ENCODE results near the gene FKBP1A.
"Not testable (repeated sequence)": the region's sequence is repeated elsewhere in the genome, so short reads cannot be mapped to it uniquely, and the experiment has no call there.

The FKBP1A gene

DNA sequence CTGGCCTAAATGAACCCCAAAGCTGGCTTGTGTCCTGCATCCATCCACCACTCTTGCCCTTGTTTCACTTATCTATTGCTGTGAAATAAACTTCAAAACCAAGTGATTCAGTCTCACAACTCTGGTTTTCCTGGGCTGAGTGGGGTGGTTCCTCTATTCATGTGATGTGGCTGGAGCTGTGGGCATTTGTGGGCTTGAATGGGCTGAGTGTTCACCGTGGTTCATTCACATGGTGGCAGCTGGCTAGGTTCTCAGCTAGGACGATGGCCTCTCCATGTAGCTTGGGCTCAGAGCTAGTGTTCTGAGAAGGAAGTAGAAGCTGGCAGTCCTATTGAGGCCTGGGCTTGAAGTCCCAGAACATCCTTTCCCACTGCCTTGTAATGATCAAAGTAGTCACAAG lies 30.4 kb downstream of the FKBP1A start:
- no peak for DNase-seq

DNA sequence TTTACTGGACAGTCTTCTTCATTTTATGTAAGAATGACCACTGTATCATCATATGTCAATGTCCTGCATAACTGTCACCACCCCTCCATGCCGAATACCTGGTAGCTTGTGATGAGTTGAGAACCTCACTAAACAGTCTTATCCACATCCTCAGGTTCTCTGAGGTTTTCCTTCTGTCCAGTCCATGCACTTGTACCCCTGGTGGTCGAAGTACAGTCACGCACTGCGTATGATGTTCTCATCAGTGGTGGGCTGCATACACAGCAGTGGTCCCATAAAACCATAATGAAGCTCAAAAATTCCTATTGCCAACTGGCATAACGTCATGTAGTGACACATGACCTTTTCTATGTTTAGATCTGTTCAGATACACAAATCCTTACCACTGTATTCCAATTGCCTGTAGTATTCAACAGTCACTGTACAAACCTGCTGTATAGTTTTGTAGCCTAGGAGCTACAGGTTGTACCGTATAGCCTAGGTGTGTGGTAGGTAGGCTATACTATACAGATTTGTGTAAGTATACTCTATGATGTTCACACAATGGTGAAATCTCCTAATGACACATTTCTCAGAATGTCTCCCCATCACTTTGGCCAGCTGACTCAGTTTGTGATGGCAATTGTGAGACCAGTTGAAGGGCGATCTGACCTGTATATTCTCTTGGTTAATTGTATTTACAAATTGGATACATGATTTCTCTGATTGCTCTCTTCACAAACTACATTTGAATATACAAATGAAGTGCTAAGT lies 32.6 kb downstream of the FKBP1A start:
- no peak for DNase-seq

DNA sequence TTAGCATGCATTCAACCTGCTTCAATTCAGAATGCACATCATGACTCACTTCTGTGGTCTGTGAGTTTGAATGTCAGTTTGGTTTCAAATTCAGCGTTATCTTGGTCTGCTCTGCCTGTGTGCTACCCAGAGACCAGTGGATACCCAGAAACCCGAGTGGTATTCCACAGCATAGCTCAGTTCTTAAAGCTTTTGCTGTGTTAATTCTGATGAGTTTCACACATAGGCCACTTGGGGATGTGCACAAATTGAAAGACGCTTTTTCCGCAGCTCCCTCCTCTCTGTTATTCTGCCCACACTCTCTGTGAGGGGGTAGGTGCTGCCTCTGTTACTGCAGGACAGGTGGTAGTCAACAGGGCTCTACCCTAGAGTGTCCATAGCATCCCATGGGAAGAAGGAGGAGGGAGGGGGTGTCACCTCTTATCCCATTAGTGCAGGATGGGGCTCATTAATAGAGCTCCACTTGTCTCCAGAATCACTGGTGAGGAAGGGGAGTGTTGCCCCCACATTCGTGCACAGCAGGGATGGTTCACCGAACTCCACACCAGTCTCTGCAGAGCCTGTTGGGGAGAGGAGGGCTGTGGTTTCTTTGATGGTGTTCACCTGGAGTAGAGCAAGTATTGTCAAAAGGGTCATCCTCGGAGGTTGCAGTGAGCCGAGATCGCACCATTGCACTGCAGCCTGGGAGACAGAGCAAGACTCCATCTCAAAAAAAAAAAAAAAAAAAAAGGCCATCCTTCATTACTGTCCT lies 34.8 kb downstream of the FKBP1A start:
- no peak for DNase-seq

DNA sequence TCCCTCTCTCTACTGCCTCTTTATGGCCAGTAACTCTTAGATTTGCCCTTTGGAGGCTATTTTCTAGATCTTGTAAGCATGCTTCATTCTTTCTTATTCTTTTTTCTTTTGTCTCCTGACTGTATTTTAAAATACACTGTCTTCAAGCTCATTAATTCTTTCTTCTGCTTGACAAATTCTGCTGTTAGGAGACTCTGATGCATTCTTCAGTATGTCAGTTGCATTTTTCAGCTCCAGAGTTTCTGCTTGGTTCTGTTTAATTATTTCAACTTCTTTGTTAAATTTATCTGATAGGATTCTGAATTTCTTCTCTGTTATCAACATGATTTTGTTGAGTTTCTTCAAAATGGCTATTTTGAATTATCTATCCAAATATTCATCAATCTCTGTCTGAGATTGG lies 38.9 kb downstream of the FKBP1A start:
- no peak for DNase-seq

DNA sequence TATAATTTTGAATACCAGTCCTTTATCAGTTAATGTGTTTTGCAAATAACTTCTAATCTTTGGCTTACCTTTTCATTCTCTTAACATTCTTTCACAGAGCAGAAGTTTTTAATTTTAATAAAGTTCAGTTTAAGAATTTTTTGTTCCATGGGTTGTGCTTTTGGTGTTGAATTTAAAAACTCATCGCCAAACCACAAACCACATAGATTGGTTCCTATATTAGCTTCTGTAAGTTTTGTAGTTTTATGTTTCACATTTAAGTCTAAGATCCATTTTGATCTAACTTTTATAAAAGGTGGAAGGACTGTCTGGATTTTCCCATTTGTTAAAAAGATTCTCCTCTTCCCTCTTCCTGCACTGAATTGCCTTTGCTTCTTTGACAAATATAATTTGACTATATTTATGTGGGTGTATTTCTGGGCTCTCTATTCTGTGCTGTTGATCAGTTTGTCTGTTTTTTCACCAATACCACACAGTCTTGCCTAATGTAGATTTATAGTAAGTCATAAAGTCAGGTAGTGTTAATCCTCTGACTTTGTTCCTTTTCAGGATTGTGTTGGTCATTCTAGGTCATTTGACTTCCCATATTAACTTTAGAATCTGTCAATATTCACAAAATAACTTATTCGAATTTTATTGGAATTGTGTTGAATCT lies 46.4 kb downstream of the FKBP1A start:
- DNase-seq: no peak

DNA sequence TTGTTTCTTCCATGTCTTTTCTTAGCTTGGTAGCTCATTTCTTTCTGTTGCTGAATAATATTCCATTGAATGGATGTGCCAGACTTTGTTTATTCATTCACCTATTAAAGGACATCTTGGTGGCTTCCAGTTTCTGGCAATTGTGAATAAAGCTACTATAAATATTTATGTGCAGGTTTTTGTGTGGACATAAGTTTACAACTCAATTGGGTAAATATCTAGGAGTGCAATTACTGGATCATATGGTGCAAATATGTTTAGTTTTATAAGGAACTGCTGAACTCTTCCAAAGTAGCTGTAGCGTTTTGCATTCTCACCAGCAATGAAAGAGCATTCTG lies 47.1 kb downstream of the FKBP1A start:
- DNase-seq: no peak

DNA sequence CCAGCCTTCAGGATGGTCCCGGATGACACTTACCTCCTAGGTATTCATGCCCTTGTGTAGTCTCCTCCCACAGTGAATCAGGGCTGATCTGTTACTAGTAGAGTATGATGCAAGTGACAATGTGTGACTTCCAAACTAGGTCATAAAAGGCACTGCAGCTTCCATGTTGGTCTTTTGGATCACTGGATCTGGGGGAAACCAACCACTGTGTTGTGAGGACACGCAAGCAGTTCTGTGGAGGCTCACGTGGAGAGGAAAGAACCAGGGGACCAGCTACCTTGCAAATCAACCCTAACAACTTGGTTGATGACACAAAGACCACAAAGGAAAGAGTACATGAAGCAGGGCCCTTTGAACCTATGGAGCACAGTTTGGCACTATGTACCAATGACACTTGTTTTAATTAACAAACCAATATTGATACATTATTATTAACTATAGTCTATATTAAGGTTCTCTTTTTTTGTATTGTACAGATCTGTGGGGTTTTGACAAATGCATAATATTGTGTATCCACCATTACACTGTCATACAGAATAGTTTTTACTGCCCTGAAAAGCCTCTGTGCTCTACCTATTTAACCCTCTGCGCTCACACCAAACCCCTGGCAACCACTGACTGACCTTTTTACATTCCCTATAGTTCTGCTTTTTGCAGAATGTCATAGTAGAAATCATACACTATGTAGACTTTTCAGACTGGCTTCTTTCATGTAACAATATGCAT lies 47.7 kb downstream of the FKBP1A start:
- no peak for DNase-seq

DNA sequence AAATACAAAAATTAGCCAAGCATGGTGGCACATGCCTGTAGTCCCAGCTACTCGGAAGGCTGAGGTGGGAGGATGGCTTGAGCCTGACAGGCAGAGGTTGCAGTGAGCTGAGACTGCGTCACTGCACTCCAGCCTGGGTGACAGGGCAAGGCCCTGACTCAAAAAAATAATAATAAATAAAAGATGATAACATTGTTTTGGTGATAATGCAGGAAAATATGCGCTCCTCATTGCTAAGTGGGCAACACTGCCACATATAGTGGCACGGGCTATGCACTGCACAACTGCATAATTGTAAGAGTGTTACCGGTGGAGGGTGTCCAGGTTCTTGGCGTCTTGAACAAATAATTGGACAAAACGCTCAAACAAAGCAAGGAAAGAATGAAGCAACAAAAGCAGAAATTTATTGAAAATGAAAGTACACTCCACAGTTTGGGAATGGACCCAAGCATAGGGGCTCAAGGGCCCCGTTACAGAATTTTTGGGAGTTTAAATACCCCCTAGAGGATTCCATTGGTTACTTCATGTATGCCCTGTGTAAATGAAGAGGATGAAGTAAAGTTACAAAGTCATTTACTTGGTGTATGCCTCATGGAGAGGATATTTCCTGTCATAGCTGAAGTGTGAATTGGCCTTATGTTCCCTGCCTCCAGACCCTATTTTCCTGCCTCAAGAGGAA lies 49.3 kb downstream of the FKBP1A start:
- DNase-seq: not testable (repeated sequence)

DNA sequence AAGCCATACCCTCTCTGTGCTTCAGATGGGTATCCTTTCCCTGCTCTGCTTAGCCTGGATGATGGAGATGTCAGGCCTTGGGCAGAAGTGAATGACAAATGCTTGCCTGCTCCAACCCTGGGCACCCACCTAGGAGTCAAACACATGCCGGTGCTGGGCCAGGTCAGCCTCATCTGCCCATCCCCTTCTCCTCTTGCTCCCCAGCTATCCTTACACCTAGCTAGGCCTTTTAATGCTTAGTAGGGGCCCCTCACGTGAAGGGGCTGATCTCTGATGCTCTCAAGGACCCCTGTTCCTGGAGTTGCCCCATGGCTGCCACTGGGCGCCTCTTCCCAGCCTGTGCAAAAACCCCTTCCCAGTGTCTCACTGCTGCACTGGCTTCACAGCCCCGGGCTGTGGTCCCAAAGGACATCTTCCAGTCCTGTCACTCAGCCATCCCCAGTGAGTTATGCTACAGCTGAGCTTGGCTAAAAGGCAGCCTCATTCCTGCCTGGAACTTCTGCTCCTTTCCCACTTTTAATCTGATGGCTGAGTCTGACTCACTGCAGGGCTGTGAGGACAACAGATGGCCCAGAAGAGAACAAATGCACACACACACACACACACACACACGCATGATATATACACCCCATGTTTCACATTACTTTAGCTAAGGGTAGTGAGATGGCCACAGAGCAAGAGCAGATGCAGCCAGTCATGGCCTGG lies 51.1 kb downstream of the FKBP1A start:
- DNase-seq: no peak

DNA sequence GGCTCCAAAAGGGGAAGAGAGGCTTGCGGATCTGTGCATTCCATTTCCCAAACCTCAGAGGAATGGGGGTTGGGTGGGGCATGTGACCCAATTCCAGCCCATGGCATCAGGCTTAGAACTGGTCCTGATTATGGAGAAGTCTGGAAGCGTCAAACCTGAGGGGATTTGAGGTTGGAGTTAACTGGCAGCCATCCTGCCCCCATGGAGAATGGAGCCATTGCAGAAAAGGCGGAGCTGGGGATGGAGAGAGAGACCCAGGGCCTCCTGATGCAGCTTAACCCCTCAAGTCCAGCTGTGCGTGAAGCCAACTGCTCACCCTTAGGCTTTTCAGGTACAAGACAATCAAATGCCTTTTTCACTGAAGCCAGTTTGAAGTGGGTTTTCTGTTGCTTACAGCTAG lies 54.1 kb downstream of the FKBP1A start:
- DNase-seq: no peak

DNA sequence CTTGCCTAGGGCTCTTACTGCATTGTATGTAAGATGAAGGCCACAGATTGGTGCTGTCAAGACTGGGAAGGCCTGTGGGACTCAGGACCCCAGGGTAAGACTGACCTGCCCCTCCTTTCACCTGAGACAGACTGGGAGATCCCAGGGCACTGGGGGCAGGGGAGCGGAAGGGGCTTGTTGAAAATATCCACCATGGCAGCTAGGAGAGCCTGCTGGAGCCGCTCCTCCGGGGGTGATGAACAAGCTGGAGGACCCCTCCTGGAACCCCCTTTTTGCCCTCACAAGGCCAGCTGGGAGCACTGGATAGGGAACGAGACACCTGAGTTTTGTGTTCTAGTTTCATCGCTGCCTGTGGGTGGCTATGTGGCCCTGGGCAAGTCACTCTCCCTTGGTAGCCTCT lies 54.8 kb downstream of the FKBP1A start:
- DNase-seq: no peak

DNA sequence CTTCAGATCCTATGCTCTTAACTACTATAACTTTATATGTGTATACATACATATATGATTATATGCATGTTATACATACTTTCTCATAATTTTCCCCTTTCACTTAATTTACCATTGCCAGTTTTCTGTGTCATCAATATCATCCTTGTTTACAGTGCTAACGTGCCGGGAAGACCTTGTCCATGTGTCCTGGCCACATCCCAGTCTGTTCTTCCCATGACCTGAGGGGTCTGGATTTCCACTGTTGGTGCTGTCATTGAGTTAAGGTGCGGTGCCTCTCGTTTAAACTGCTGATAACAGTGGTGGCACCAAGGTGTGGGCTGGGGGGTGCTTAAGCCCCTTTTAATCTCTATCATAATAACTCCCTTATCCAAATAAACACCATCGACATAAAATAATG lies 55.4 kb downstream of the FKBP1A start:
- DNase-seq: no peak

DNA sequence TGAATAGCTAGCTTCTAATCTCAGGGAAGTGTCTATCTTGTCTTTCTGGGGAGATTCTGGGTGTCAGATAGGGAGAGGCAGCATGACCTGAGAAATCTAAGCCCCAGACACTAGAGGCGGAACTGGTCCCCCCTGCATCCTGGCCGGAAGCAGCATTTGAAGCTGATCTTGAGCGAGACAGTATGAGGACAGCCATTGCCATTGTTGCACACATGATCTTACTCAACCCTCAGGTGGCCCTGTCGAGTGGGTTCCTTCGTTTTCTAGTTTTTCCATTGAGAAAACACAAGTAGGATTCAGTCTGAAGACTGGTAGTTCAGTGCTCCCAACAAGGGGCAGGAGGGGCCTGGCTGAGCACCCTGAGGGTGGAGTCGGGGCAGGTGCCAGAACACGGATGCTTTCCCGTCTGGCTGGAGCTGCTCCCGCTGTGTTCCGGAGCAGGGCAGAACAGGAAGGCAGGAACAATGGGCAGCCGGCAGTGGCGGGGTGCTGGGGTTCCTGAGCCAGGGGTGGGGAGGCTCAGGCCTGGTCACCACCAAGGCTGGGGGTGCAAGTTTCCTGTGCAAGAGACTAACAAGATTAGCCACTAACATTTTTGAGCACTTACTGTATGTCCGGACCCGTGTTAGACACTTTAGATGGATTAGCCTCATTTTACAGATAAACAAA lies 56.0 kb downstream of the FKBP1A start:
- DNase-seq: no peak

DNA sequence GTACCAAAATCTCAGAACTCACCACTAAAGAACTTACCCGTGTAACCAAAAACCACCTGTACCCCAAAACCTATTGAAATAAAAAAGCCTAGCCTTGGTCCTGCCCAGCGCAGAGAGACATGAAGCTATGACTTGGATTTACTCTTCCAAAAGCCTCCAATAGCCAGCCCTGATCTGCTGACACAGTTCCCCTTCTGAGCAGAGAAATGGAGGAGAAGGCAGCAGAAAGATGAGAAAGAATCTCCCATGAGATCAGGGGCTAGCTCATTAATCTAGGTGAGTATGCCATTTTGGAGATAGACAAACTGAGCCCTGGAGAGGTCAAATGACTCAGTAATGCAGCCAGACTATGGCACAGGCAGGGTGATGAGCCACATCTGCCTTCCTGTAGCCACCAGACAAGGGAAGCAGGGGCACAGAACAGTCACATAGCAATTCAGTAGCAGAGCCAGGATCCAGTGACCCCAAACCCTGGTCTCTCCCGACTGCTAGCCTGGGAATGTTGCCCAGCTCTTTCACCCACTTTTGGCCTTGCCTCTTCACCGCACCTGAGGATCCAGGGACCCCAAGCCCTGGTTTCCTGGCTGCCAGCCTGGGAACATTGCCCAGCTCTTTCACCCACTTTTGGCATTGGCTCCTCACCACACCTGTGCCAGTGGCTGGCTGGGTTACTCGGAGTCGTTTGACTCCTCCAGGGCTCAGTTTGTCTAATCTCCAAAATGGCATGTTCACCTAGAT lies 56.7 kb downstream of the FKBP1A start:
- no peak for DNase-seq

DNA sequence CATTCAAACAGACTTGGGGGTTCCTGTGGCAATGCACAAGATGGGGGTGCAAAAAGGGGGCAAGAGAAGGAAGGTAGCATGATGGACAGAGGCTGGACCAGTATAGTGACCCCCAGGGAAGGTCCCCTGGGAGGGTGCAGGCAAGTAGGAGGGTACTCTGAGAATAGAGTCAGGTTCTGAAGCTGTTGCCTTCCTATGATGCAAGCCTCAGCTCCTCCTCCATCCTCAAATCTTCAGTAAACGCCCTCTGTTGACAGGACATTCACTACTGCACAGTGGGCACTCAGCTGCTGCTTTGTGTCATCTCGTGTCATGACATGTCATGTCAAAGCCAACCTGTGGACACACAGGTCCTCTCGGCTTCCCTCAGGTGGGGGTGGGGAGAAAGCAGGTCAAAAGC lies 58.1 kb downstream of the FKBP1A start:
- no peak for DNase-seq

DNA sequence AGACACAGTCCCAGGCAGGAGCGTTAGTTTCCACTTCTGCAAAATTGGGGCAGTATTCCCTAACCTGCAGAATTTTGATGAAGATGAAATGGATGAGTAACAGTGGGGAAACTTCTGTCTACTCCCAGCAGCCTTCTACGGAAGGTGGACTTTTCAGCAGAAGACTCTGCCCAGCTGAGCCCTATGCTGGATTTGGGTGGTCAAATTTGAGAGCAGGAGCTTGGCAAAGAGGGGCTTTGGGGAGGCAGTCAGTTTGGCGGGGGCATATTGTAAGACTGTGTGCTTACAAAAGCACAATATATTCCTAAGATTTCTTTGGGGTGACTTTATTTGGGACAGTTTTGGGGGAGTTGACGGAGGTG lies 58.5 kb downstream of the FKBP1A start:
- DNase-seq: no peak

DNA sequence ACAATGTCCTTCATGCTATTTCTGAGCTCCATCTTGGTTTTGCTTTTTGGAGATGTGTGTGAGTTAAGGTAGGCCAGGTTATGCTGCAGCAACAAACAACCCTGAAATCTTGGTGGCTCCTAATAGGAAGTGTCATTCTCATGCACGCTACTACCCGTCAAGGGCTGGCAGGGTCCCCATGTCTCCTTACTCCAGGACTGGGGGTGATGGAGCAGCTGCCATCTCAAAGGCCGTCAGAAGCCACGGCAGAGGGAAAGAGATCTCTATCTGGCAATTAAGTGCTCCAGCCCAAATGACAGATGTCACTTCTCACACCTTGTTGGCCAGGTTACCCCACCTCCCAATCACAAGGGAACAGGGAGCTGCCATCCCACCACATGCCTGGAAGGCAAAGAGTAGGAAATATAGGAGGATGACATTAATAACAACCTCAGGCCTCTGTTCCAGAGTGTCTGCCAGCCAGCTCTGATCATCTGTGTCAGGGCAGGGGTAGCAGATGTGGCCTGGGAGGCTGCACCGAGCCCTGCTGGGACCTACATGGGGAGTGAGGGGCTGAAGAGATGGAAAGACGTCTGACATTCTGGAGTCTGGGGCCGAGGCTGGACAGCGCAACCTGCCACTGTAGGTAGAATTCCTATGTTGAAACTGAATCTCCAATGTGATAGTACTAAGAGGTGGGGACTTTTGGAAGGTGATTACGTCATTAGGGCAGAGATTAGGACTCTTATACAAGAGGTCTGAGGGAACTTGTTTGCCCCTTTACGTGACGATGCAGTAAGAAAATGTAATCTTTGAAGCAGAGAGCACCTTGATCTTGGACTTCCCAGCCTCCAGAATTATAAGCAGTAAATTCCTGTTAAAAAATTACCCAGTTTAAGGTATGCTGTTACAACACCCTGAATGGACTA lies 59.1 kb downstream of the FKBP1A start:
- DNase-seq: no peak

DNA sequence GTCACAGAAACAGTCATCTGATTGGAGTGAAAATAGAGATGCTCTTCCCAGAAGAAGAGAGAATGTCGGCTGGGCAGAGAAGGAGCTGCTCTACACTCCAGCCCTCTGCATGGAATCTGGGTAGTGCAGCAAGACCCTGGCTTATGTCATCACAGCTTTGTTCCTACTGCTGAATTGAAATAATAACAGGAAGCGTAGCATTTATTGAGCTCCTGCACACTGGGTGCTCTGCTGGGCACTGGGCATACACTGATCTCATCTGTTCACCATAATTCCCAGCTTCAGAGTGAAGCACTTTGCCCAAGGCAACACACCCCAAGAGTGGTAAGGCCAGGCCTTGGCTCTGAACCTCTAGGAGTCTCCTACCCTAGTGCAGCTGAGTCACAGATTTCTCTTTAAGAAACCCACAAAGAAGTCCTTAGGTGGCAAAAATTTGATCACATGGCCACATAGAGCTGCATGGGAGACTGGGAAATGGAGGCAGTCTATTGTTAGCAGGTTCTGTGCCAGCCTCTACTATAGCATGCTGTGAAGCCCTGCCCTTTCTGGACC lies 60.0 kb downstream of the FKBP1A start:
- no peak for DNase-seq

DNA sequence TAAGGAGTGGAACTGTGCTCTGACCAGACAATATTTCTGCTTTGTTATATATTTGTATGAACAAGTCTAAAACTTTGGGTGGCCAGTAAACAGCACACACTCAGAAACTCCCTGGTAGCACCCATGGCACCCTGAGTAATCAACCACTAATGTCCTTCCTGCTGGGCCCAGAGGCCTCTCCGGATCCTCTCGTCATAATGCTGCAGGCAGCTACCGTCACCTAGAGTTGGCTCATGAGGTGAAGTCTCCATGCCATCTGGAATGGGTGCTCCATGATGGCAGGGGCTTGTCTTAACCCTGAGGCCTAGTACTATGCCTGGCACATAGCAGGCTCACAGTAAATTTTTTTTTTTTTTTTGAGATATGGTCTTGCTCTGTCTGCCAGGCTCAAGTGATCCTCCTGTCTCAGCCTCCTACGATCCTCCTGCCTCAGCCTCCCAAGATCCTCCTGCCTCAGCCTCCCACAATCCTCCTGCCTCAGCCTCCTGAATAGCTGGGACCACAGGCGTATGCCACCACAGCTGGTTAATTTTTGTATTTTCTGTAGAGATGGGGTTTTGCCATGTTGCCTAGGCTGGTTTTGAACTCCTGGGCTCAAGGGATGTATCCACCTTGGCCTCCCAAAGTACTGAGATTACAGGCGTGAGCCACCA lies 60.9 kb downstream of the FKBP1A start:
- no peak for DNase-seq

Measured in cerebellar nuclear complex (tissue), 1 donor.